HepG2 (cell line): ENCODE data around the gene ROMO1. TPM values are rescaled to one million over a fixed set of nuclear protein-coding genes. Genes with fewer than 3 reads are reported as not detected.
A peak's percentile ranks its signal among the peaks of the same experiment; 100 is the strongest.

Experiments
- ATAC-seq: fragments of 200-7000 bp; cut with Tn5 transposase; 3 replicates; pipeline ENCODE4 v1.9.1; 2020; ENCODE audit warnings: mild to moderate bottlenecking, moderate library complexity
- BruUV-seq: library from RNA; stranded (reverse); fragments of 400-500 nt; replicated peaks from 2 replicates; lab custom pipeline; 2021; lab: Mats Ljungman, UMichigan
- CTCF ChIA-PET: fragments of 300-600 bp; formaldehyde crosslinking; extraction: SDS; loops from one replicate; lab custom pipeline; 2021; ENCODE audit warnings: low total read pairs, inconsistent platforms, low intra/inter-chr PET ratio; lab: Yijun Ruan, JAX
- POLR2A ChIA-PET: fragments of 350-600 bp; sonication (Branson Sonifier 250); formaldehyde crosslinking; loops from one replicate; lab custom pipeline; 2020; ENCODE audit warnings: antibody characterized with exemption, inconsistent platforms; lab: Yijun Ruan, JAX
- DNase-seq: peaks from one replicate; pipeline ENCODE4 v3.0.0-alpha.2; 2015; ENCODE audit warnings: low spot score
- FAIRE-seq: peaks from 3 replicates; lab custom pipeline; 2011; peaks lifted over from hg19 to GRCh38; lab: Jason Lieb, UNC
- H2AFZ ChIP-seq: one replicate; pipeline ENCODE4 v1.6.1; 2011; ENCODE audit warnings: low read length, inconsistent platforms
- H3K27ac ChIP-seq: fragments of 300-600 bp; 3 replicates; pipeline ENCODE4 v1.8.0; 2011; ENCODE audit warnings: mixed run types, mild to moderate bottlenecking, mixed read lengths, low read length, inconsistent platforms; ENCODE audit not compliant: insufficient read depth; ENCODE audit errors: extremely low read length
- H3K27me3 ChIP-seq, 2 experiments: fragments of 200-600 bp in 1 of 2; 2 replicates in 1 of 2; 3 replicates in 1 of 2; pipeline versions ENCODE4 v1.6.0 to v1.8.0; 2011; ENCODE audit warnings: low read length in 2 of 2, mild to moderate bottlenecking in 2 of 2, moderate library complexity in 2 of 2, inconsistent platforms in 1 of 2; ENCODE audit not compliant: insufficient read depth in 2 of 2, control insufficient read depth in 1 of 2
- H3K36me3 ChIP-seq, 2 experiments: fragments of 200-600 bp in 1 of 2; replicated peaks in 1 of 2; 2 replicates in 1 of 2; 3 replicates in 1 of 2; pipeline versions ENCODE4 v1.5.1 to v1.8.0; 2011; ENCODE audit warnings: low read length in 2 of 2, inconsistent platforms in 1 of 2; ENCODE audit not compliant: insufficient read depth in 2 of 2, control insufficient read depth in 1 of 2
- H3K4me1 ChIP-seq: 2 replicates; pipeline ENCODE4 v1.5.1; 2012; ENCODE audit warnings: low read length, inconsistent platforms; ENCODE audit not compliant: insufficient read depth
- H3K4me2 ChIP-seq: 2 replicates; pipeline ENCODE4 v1.6.0; 2011; ENCODE audit warnings: low read depth, low read length, inconsistent platforms
- H3K4me3 ChIP-seq, 3 experiments: fragments of 200-600 bp in 1 of 3; sonication (generic), shearing (Covaris generic) in 1 of 3; replicated peaks in 1 of 3; 2 replicates each; pipeline ENCODE4 v1.5.1; 2011 to 2016; ENCODE audit warnings: low read length in 3 of 3, inconsistent platforms in 2 of 3, low read depth in 2 of 3, mild to moderate bottlenecking in 2 of 3, control low read depth in 1 of 3, mixed read lengths in 1 of 3; ENCODE audit not compliant: insufficient read depth in 1 of 3
- H3K79me2 ChIP-seq: one replicate; pipeline ENCODE4 v1.6.1; 2011; ENCODE audit warnings: low read length, inconsistent platforms; ENCODE audit not compliant: insufficient read depth
- H3K9ac ChIP-seq: 2 replicates; pipeline ENCODE4 v1.6.0; 2011; ENCODE audit warnings: mild to moderate bottlenecking, low read depth, low read length, inconsistent platforms; ENCODE audit not compliant: insufficient read depth
- H3K9me3 ChIP-seq: 2 replicates; pipeline ENCODE4 v1.5.1; 2012; ENCODE audit warnings: mild to moderate bottlenecking, low read length
- H4K20me1 ChIP-seq: 2 replicates; pipeline ENCODE4 v1.6.0; 2011; ENCODE audit warnings: inconsistent platforms, mild to moderate bottlenecking, low read length, moderate library complexity; ENCODE audit not compliant: insufficient read depth
- KLF15 ChIP-seq: sonication (generic); formaldehyde crosslinking; IDR thresholded peaks from 2 replicates; pipeline ENCODE4 v1.8.1; 2023; ENCODE audit warnings: borderline replicate concordance, mild to moderate bottlenecking, inconsistent platforms, missing genetic modification reagents, mixed read lengths
- KLF16 ChIP-seq, 2 experiments: sonication (generic) in 1 of 2; formaldehyde crosslinking in 1 of 2; IDR thresholded peaks; 2 replicates each; pipeline versions ENCODE4 v1.6.1 to v1.8.0; 2016 to 2023; ENCODE audit warnings: missing genetic modification reagents in 2 of 2, missing compliant biosample characterization in 1 of 2
- RBFOX2 ChIP-seq: fragments of 200-400 bp; formaldehyde crosslinking; IDR thresholded peaks from 2 replicates; pipeline ENCODE4 v1.6.1; 2017; ENCODE audit warnings: low read depth, mild to moderate bottlenecking, low read length
- ZBTB38 ChIP-seq: sonication (generic); formaldehyde crosslinking; IDR thresholded peaks from 2 replicates; pipeline ENCODE4 v1.5.1; 2020; ENCODE audit warnings: mild to moderate bottlenecking, missing genetic modification reagents
- ZMYM2 ChIP-seq: sonication (generic); formaldehyde crosslinking; IDR thresholded peaks from 2 replicates; pipeline ENCODE4 v1.8.0; 2022; ENCODE audit warnings: mild to moderate bottlenecking, missing genetic modification reagents
- ZNF460 ChIP-seq: sonication (generic); formaldehyde crosslinking; IDR thresholded peaks from 2 replicates; pipeline ENCODE4 v1.5.1; 2020; ENCODE audit warnings: missing genetic modification reagents, mild to moderate bottlenecking, borderline replicate concordance
- ZNF501 ChIP-seq: sonication (generic); formaldehyde crosslinking; IDR thresholded peaks from 2 replicates; pipeline ENCODE4 v1.5.1; 2020; ENCODE audit warnings: mild to moderate bottlenecking, moderate library complexity, missing genetic modification reagents
- whole genome bisulfite sequencing: methylation state at CpG from one replicate; pipeline ENCODE4 v1.1.6; 2017; ENCODE audit warnings: low lambda C conversion rate; 5-methylcytosine and 5-hydroxymethylcytosine counted together
- in situ Hi-C: cut with HindIII; loops from 2 replicates; pipeline ENCODE4 v1.10.0; 2017; ENCODE audit warnings: low pct_unique_long_range_greater_than_20kb; ENCODE audit not compliant: extremely low pct_ligation_motif_present
- intact Hi-C: fragments of 100-400 bp; cut with micrococcal nuclease; formaldehyde crosslinking; loops from one replicate; pipeline ENCODE4 v1.10.0; 2022; ENCODE audit not compliant: unreplicated experiment
- polyA plus RNA-seq, 8 experiments: library from polyadenylated mRNA; depleted of rRNA in 3 of 8; stranded (reverse) in 7 of 8; unstranded in 1 of 8; fragments of >200 nt; fragmentation: Illumina TruSeq in 4 of 8; extraction: Trizol in 4 of 8; gene quantifications; 2 replicates each; pipeline versions ENCODE4 v1.2.1 to v1.2.3, GENCODE V29; 2011 to 2016; ENCODE audit warnings: low read depth in 4 of 8, missing spikeins in 1 of 8, mixed read lengths in 1 of 8; ENCODE audit not compliant: insufficient read depth in 1 of 8
- total RNA-seq, 5 experiments: library from RNA; depleted of rRNA; stranded (reverse); fragments of >200 nt; fragmentation: Illumina TruSeq; extraction: Trizol; gene quantifications; 2 replicates each; pipeline ENCODE4 v1.2.3, GENCODE V29; 2016; ENCODE audit warnings: low read depth in 1 of 5
- TF ChIP-seq, protein P1 (sequence below): sonication (generic); formaldehyde crosslinking; IDR thresholded peaks from 2 replicates; pipeline ENCODE4 v1.5.0; 2020; ENCODE audit warnings: missing genetic modification reagents
- TF ChIP-seq, protein P2 (sequence below): sonication (generic); formaldehyde crosslinking; IDR thresholded peaks from 2 replicates; pipeline ENCODE4 v1.4.0; 2020; ENCODE audit warnings: mild to moderate bottlenecking, missing genetic modification reagents
- TF ChIP-seq, protein P3 (sequence below): sonication (generic); formaldehyde crosslinking; IDR thresholded peaks from 2 replicates; pipeline ENCODE4 v1.4.0; 2020; ENCODE audit warnings: missing genetic modification reagents
- TF ChIP-seq, protein P4 (sequence below): sonication (generic); formaldehyde crosslinking; IDR thresholded peaks from 2 replicates; pipeline ENCODE4 v1.4.0; 2020; ENCODE audit warnings: missing genetic modification reagents

ROMO1 gene
- total and polyA plus RNA-seq, 2 of the 13 experiments (the other 11 are each of a cell fraction or from before 2014, with no cell fraction given): 636 to 755 TPM

DNA sequence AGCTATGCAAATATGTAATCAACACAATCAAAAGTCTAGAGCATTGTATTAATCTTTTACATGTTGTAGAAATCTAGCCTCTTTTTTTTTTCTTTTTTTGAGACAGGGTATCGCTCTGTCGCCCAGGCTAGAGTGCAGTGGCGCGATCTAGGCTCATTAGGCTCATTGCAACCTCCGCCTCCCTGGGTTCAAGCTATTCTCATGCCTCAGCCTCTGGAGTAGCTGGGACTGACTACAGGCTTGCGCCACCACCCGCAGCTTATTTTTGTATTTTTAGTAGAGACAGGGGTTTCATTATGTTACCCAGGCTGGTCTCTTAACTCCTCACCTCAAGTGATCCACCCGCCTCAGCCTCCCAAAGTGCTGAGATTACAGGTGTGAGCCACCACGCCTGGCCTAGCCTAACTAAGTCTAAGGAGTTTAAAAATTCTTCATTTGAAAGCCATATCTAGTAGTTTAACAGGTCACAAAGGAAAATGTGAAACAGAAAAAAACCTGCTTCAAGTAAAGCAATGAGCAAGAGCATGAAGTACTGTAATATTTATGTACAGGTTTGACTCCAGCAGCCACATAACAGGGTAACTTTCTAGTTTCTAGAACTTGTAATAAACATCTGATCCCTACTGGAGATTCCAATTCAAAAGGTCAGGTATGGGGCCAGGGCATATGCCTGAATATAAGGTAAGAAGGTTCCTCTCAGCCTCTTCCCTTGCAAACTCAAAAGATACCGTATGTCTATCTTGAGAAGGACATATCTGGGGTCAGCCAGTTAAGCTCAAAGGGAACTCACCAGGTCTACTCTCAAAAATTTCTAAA is 38.9 kb upstream of the ROMO1 start:
- peaks cover 64% of the 10 kb centered on the region for H3K4me1 ChIP-seq
- peaks cover 0 to 15% of the 10 kb centered on the region in 2 experiments; a peak in 4 of 5 replicates for H3K36me3 ChIP-seq
- DNase-seq (no peak), FAIRE-seq (no peak), ATAC-seq (no peak)
- intact Hi-C loops: no loop called here
- peak overlapping the region in 2 of 3 experiments; percentile 76 to 99; a peak in 2 of 6 replicates for H3K4me3 ChIP-seq
- peak overlapping the region; percentile 99; the same call in 1 of the 2 replicates for H3K9ac ChIP-seq
- H3K79me2 ChIP-seq: peaks cover 94% of the 10 kb centered on the region
- ChIA-PET POLR2A (interaction anchor here (0.9 to 2.5 kb wide), 6 partner anchors 14 to 82 kb away, joined by 3 to 20 read pairs (median 4); partner anchors contain the start of gene RBM39), CTCF (no interaction called here)
- H3K27ac ChIP-seq: no peak overlapping the region
- 83% methylated on average over 10 of the region's 10 CpGs for WGBS
- H2AFZ ChIP-seq: no peak overlapping the region
- H4K20me1 ChIP-seq: peaks cover 86% of the 10 kb centered on the region
- in situ Hi-C loops: loop anchor here (5.0 kb wide), 1 partner anchor 43 kb away; the partner anchor contains the start of gene SPAG4
- BruUV-seq: no TSS peak
- no peaks in the 10 kb centered on the region; a peak in 1 of 5 replicates for H3K27me3 ChIP-seq
- H3K9me3 ChIP-seq: no peaks in the 10 kb centered on the region
- H3K4me2 ChIP-seq: peak overlapping the region; percentile 95
- TF ChIP-seq ZBTB38 (peak; percentile 59; the same call in 1 of the 2 replicates), ZNF501 (CRISPR knock-in tag) (peak; percentile 47; the same call in 1 of the 2 replicates), KLF15 (CRISPR knock-in tag) (no peak), ZNF460 (CRISPR knock-in tag) (peak; percentile 79; the same call in 1 of the 2 replicates), ZMYM2 (CRISPR knock-in tag) (no peak), RBFOX2 (peak; percentile 6; the same call in 1 of the 2 replicates), KLF16 (CRISPR knock-in tag; IDR thresholded peaks at IDR 0.05) (peak in 1 of 2 experiments; percentile 17; a peak in 1 of 4 replicates)
- TF ChIP-seq, protein P1, sequence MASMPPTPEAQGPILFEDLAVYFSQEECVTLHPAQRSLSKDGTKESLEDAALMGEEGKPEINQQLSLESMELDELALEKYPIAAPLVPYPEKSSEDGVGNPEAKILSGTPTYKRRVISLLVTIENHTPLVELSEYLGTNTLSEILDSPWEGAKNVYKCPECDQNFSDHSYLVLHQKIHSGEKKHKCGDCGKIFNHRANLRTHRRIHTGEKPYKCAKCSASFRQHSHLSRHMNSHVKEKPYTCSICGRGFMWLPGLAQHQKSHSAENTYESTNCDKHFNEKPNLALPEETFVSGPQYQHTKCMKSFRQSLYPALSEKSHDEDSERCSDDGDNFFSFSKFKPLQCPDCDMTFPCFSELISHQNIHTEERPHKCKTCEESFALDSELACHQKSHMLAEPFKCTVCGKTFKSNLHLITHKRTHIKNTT (CRISPR knock-in tag): no peak
- TF ChIP-seq, protein P2, sequence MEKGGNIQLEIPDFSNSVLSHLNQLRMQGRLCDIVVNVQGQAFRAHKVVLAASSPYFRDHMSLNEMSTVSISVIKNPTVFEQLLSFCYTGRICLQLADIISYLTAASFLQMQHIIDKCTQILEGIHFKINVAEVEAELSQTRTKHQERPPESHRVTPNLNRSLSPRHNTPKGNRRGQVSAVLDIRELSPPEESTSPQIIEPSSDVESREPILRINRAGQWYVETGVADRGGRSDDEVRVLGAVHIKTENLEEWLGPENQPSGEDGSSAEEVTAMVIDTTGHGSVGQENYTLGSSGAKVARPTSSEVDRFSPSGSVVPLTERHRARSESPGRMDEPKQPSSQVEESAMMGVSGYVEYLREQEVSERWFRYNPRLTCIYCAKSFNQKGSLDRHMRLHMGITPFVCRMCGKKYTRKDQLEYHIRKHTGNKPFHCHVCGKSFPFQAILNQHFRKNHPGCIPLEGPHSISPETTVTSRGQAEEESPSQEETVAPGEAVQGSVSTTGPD (CRISPR knock-in tag): no peak
- TF ChIP-seq, protein P3, sequence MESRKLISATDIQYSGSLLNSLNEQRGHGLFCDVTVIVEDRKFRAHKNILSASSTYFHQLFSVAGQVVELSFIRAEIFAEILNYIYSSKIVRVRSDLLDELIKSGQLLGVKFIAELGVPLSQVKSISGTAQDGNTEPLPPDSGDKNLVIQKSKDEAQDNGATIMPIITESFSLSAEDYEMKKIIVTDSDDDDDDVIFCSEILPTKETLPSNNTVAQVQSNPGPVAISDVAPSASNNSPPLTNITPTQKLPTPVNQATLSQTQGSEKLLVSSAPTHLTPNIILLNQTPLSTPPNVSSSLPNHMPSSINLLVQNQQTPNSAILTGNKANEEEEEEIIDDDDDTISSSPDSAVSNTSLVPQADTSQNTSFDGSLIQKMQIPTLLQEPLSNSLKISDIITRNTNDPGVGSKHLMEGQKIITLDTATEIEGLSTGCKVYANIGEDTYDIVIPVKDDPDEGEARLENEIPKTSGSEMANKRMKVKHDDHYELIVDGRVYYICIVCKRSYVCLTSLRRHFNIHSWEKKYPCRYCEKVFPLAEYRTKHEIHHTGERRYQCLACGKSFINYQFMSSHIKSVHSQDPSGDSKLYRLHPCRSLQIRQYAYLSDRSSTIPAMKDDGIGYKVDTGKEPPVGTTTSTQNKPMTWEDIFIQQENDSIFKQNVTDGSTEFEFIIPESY: peak; percentile 38; the same call in 1 of the 2 replicates
- TF ChIP-seq, protein P4, sequence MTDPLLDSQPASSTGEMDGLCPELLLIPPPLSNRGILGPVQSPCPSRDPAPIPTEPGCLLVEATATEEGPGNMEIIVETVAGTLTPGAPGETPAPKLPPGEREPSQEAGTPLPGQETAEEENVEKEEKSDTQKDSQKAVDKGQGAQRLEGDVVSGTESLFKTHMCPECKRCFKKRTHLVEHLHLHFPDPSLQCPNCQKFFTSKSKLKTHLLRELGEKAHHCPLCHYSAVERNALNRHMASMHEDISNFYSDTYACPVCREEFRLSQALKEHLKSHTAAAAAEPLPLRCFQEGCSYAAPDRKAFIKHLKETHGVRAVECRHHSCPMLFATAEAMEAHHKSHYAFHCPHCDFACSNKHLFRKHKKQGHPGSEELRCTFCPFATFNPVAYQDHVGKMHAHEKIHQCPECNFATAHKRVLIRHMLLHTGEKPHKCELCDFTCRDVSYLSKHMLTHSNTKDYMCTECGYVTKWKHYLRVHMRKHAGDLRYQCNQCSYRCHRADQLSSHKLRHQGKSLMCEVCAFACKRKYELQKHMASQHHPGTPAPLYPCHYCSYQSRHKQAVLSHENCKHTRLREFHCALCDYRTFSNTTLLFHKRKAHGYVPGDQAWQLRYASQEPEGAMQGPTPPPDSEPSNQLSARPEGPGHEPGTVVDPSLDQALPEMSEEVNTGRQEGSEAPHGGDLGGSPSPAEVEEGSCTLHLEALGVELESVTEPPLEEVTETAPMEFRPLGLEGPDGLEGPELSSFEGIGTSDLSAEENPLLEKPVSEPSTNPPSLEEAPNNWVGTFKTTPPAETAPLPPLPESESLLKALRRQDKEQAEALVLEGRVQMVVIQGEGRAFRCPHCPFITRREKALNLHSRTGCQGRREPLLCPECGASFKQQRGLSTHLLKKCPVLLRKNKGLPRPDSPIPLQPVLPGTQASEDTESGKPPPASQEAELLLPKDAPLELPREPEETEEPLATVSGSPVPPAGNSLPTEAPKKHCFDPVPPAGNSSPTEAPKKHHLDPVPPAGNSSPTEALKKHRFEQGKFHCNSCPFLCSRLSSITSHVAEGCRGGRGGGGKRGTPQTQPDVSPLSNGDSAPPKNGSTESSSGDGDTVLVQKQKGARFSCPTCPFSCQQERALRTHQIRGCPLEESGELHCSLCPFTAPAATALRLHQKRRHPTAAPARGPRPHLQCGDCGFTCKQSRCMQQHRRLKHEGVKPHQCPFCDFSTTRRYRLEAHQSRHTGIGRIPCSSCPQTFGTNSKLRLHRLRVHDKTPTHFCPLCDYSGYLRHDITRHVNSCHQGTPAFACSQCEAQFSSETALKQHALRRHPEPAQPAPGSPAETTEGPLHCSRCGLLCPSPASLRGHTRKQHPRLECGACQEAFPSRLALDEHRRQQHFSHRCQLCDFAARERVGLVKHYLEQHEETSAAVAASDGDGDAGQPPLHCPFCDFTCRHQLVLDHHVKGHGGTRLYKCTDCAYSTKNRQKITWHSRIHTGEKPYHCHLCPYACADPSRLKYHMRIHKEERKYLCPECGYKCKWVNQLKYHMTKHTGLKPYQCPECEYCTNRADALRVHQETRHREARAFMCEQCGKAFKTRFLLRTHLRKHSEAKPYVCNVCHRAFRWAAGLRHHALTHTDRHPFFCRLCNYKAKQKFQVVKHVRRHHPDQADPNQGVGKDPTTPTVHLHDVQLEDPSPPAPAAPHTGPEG (CRISPR knock-in tag): 0 out of 2 replicates have a peak, but pooled peaks have one; percentile 22
